ENCODE results near the gene AP3B2.
"Not testable (repeated sequence)": the region's sequence is repeated elsewhere in the genome, so short reads cannot be mapped to it uniquely, and the experiment has no call there.

AP3B2 gene

GRCh38 chr15:82709421-82710207 is at the start of gene AP3B2:
AP3B2 (minus strand) TSS chr15:82709875; CDS start chr15:82709706, 169 bp downstream.
- no peak for FAIRE-seq

GRCh38 chr15:82751308-82751707 is 41.6 kb upstream of the AP3B2 start:
- no peak for FAIRE-seq

- no peak for FAIRE-seq
Observed at GRCh38 chr15:82750831-82751180, 41.1 kb upstream of the AP3B2 start.

- FAIRE-seq = peak; percentile 97
Observed at GRCh38 chr15:82749951-82750830, 40.5 kb upstream of the AP3B2 start.

- no peak for FAIRE-seq
Observed at GRCh38 chr15:82748315-82748714, 38.6 kb upstream of the AP3B2 start.

GRCh38 chr15:82743810-82744209 is 34.1 kb upstream of the AP3B2 start:
- FAIRE-seq = peak; percentile 34

GRCh38 chr15:82742134-82742533 is 32.5 kb upstream of the AP3B2 start:
- no peak for FAIRE-seq

- FAIRE-seq = peak; percentile 92
Observed at GRCh38 chr15:82739086-82739485, 29.4 kb upstream of the AP3B2 start.

GRCh38 chr15:82737975-82738374 is 28.3 kb upstream of the AP3B2 start:
- FAIRE-seq = peak; percentile 37

GRCh38 chr15:82731527-82731926 is 21.9 kb upstream of the AP3B2 start:
- no peak for FAIRE-seq

GRCh38 chr15:82730022-82730530 is 20.4 kb upstream of the AP3B2 start:
- FAIRE-seq = no peak

GRCh38 chr15:82726816-82727215 is 17.1 kb upstream of the AP3B2 start:
- FAIRE-seq = no peak

- FAIRE-seq = no peak
Observed at GRCh38 chr15:82715003-82715402, 5.3 kb upstream of the AP3B2 start.

GRCh38 chr15:82714016-82714415 is 4.3 kb upstream of the AP3B2 start:
- FAIRE-seq = no peak

GRCh38 chr15:82712036-82712435 is 2.4 kb upstream of the AP3B2 start:
- FAIRE-seq = no peak

- FAIRE-seq = no peak
Observed at GRCh38 chr15:82710926-82711490, 1.3 kb upstream of the AP3B2 start.

- FAIRE-seq = no peak
Observed at GRCh38 chr15:82710208-82710555, 507 bp upstream of the AP3B2 start.

GRCh38 chr15:82709081-82709420 is 624 bp downstream of the AP3B2 start:
- no peak for FAIRE-seq

GRCh38 chr15:82705856-82706255 is 3.8 kb downstream of the AP3B2 start:
- FAIRE-seq = not testable (repeated sequence)

GRCh38 chr15:82699726-82700125 is 9.9 kb downstream of the AP3B2 start:
- FAIRE-seq = no peak

- no peak for FAIRE-seq
Observed at GRCh38 chr15:82698711-82699345, 10.8 kb downstream of the AP3B2 start.

GRCh38 chr15:82697735-82698407 is 11.8 kb downstream of the AP3B2 start:
- FAIRE-seq = no peak

GRCh38 chr15:82692171-82692570 is 17.5 kb downstream of the AP3B2 start:
- FAIRE-seq = no peak
